A673 (cell line): ENCODE data around the gene TSPAN4.

Experiments used
- CTCF ChIP-seq: fragments of 300-800, 200-600 bp; sonication (generic); conservative IDR thresholded peaks from 2 replicates; pipeline ENCODE4 v1.5.1; 2017; ENCODE audit warnings: low read depth, mild to moderate bottlenecking, antibody characterized with exemption, low read length, moderate library complexity, mixed read lengths
- EZH2 ChIP-seq: fragments of 200-600 bp; sonication (generic); IDR thresholded peaks from 2 replicates; pipeline ENCODE4 v1.6.1; 2017; ENCODE audit warnings: borderline replicate concordance, low read depth, mild to moderate bottlenecking, mixed read lengths, antibody characterized with exemption, low read length; ENCODE audit not compliant: poor library complexity, severe bottlenecking

GRCh38 chr11:792873-793272 lies 49.8 kb upstream of the TSPAN4 start:
- TF ChIP-seq CTCF (no peak), EZH2 (no peak)
